ENCODE data around the gene DDX54.
"Not testable (repeated sequence)": the region's sequence is repeated elsewhere in the genome, so short reads cannot be mapped to it uniquely, and the experiment has no call there.

DDX54 gene

GRCh38 chr12:113119980-113120669 lies 65.2 kb downstream of the DDX54 start:
- Histone ChIP-seq H3K4me3 (ENCODE audit: low read length) (no peak overlapping the region), H3K4me1 (ENCODE audit: insufficient read depth, low read length) (peaks cover 10% of the 10 kb centered on the region), H3K36me3 (ENCODE audit: insufficient read depth, low read length) (no peaks in the 10 kb centered on the region), H3K9me3 (ENCODE audit: low read length) (peaks cover 2% of the 10 kb centered on the region), H3K27me3 (ENCODE audit: insufficient read depth, low read length) (no peaks in the 10 kb centered on the region), H2AFZ (ENCODE audit: low read depth, low read length) (no peak overlapping the region)

- H3K4me1 ChIP-seq (ENCODE audit: insufficient read depth, low read length): peaks cover 10% of the 10 kb centered on the region
- no peaks in the 10 kb centered on the region for H3K36me3 ChIP-seq (ENCODE audit: insufficient read depth, low read length)
Observed at GRCh38 chr12:113118142-113118541, 67.1 kb downstream of the DDX54 start.

GRCh38 chr12:113117684-113118083 lies 67.6 kb downstream of the DDX54 start:
- H3K9me3 ChIP-seq (ENCODE audit: low read length); H3K36me3 ChIP-seq (ENCODE audit: insufficient read depth, low read length); H2AFZ ChIP-seq (ENCODE audit: low read depth, low read length); H3K4me3 ChIP-seq (ENCODE audit: low read length); H3K27me3 ChIP-seq (ENCODE audit: insufficient read depth, low read length): not testable (repeated sequence)
- H3K4me1 ChIP-seq (ENCODE audit: insufficient read depth, low read length): peaks cover 10% of the 10 kb centered on the region

More at GRCh38 chr12:113118142-113118541, 67.1 kb downstream of the DDX54 start:
- Histone ChIP-seq H3K9me3 (ENCODE audit: low read length) (peaks cover under 1% of the 10 kb centered on the region), H3K27me3 (ENCODE audit: insufficient read depth, low read length) (peaks cover 7% of the 10 kb centered on the region), H3K4me3 (ENCODE audit: low read length) (no peak overlapping the region), H2AFZ (ENCODE audit: low read depth, low read length) (no peak overlapping the region)

GRCh38 chr12:113116875-113117274 lies 68.4 kb downstream of the DDX54 start:
- Histone ChIP-seq H3K9me3 (ENCODE audit: low read length) (no peaks in the 10 kb centered on the region), H3K36me3 (ENCODE audit: insufficient read depth, low read length) (no peaks in the 10 kb centered on the region), H3K4me3 (ENCODE audit: low read length) (no peak overlapping the region), H3K4me1 (ENCODE audit: insufficient read depth, low read length) (peaks cover 10% of the 10 kb centered on the region), H3K27me3 (ENCODE audit: insufficient read depth, low read length) (peaks cover 9% of the 10 kb centered on the region), H2AFZ (ENCODE audit: low read depth, low read length) (no peak overlapping the region)

GRCh38 chr12:113115455-113116126 lies 69.7 kb downstream of the DDX54 start:
- Histone ChIP-seq H3K36me3 (ENCODE audit: insufficient read depth, low read length) (no peaks in the 10 kb centered on the region), H3K27me3 (ENCODE audit: insufficient read depth, low read length) (peaks cover 10% of the 10 kb centered on the region), H3K4me1 (ENCODE audit: insufficient read depth, low read length) (peaks cover 10% of the 10 kb centered on the region), H2AFZ (ENCODE audit: low read depth, low read length) (no peak overlapping the region), H3K4me3 (ENCODE audit: low read length) (no peak overlapping the region), H3K9me3 (ENCODE audit: low read length) (no peaks in the 10 kb centered on the region)

- peaks cover 11% of the 10 kb centered on the region for H3K27me3 ChIP-seq (ENCODE audit: insufficient read depth, low read length)
- no peaks in the 10 kb centered on the region for H3K36me3 ChIP-seq (ENCODE audit: insufficient read depth, low read length)
- no peaks in the 10 kb centered on the region for H3K9me3 ChIP-seq (ENCODE audit: low read length)
- no peak overlapping the region for H3K4me3 ChIP-seq (ENCODE audit: low read length)
- no peak overlapping the region for H2AFZ ChIP-seq (ENCODE audit: low read depth, low read length)
- peaks cover under 1% of the 10 kb centered on the region for H3K4me1 ChIP-seq (ENCODE audit: insufficient read depth, low read length)
Observed at GRCh38 chr12:113114447-113115178, 70.7 kb downstream of the DDX54 start.

GRCh38 chr12:113113397-113113796 lies 71.9 kb downstream of the DDX54 start:
- Histone ChIP-seq H3K27me3 (ENCODE audit: insufficient read depth, low read length) (peaks cover 14% of the 10 kb centered on the region), H3K36me3 (ENCODE audit: insufficient read depth, low read length) (no peaks in the 10 kb centered on the region), H2AFZ (ENCODE audit: low read depth, low read length) (no peak overlapping the region), H3K4me1 (ENCODE audit: insufficient read depth, low read length) (no peaks in the 10 kb centered on the region), H3K9me3 (ENCODE audit: low read length) (no peaks in the 10 kb centered on the region), H3K4me3 (ENCODE audit: low read length) (no peak overlapping the region)

GRCh38 chr12:113112043-113112899 lies 73.0 kb downstream of the DDX54 start:
- H2AFZ ChIP-seq (ENCODE audit: low read depth, low read length): no peak overlapping the region
- H3K4me1 ChIP-seq (ENCODE audit: insufficient read depth, low read length): no peaks in the 10 kb centered on the region
- no peak overlapping the region for H3K4me3 ChIP-seq (ENCODE audit: low read length)
- H3K36me3 ChIP-seq (ENCODE audit: insufficient read depth, low read length): no peaks in the 10 kb centered on the region
- H3K27me3 ChIP-seq (ENCODE audit: insufficient read depth, low read length): peaks cover 14% of the 10 kb centered on the region
- no peaks in the 10 kb centered on the region for H3K9me3 ChIP-seq (ENCODE audit: low read length)

- Histone ChIP-seq H2AFZ (ENCODE audit: low read depth, low read length) (no peak overlapping the region), H3K27me3 (ENCODE audit: insufficient read depth, low read length) (peaks cover 22% of the 10 kb centered on the region), H3K9me3 (ENCODE audit: low read length) (no peaks in the 10 kb centered on the region), H3K4me1 (ENCODE audit: insufficient read depth, low read length) (no peaks in the 10 kb centered on the region), H3K36me3 (ENCODE audit: insufficient read depth, low read length) (no peaks in the 10 kb centered on the region), H3K4me3 (ENCODE audit: low read length) (no peak overlapping the region)
Observed at GRCh38 chr12:113111247-113111646, 74.0 kb downstream of the DDX54 start.

GRCh38 chr12:113109872-113110599 lies 75.2 kb downstream of the DDX54 start:
- peaks cover 23% of the 10 kb centered on the region for H3K27me3 ChIP-seq (ENCODE audit: insufficient read depth, low read length)
- no peaks in the 10 kb centered on the region for H3K36me3 ChIP-seq (ENCODE audit: insufficient read depth, low read length)
- no peak overlapping the region for H3K4me3 ChIP-seq (ENCODE audit: low read length)
- H3K9me3 ChIP-seq (ENCODE audit: low read length): no peaks in the 10 kb centered on the region
- H3K4me1 ChIP-seq (ENCODE audit: insufficient read depth, low read length): no peaks in the 10 kb centered on the region
- H2AFZ ChIP-seq (ENCODE audit: low read depth, low read length): no peak overlapping the region

- Histone ChIP-seq H2AFZ (ENCODE audit: low read depth, low read length) (no peak overlapping the region), H3K9me3 (ENCODE audit: low read length) (no peaks in the 10 kb centered on the region), H3K27me3 (ENCODE audit: insufficient read depth, low read length) (peaks cover 27% of the 10 kb centered on the region), H3K36me3 (ENCODE audit: insufficient read depth, low read length) (no peaks in the 10 kb centered on the region), H3K4me3 (ENCODE audit: low read length) (no peak overlapping the region), H3K4me1 (ENCODE audit: insufficient read depth, low read length) (no peaks in the 10 kb centered on the region)
Observed at GRCh38 chr12:113109360-113109759, 75.9 kb downstream of the DDX54 start.

- Histone ChIP-seq H3K36me3 (ENCODE audit: insufficient read depth, low read length) (no peaks in the 10 kb centered on the region), H3K27me3 (ENCODE audit: insufficient read depth, low read length) (peaks cover 30% of the 10 kb centered on the region), H3K4me3 (ENCODE audit: low read length) (no peak overlapping the region), H3K9me3 (ENCODE audit: low read length) (no peaks in the 10 kb centered on the region), H2AFZ (ENCODE audit: low read depth, low read length) (no peak overlapping the region), H3K4me1 (ENCODE audit: insufficient read depth, low read length) (no peaks in the 10 kb centered on the region)
Observed at GRCh38 chr12:113108308-113108707, 77.0 kb downstream of the DDX54 start.
